Spleen (tissue), 7 donors: ENCODE results near the gene PPP2R2B.

Experiments
- CTCF ChIP-seq, 11 experiments: fragments of 200-600 bp in 7 of 11; fragments of 450-650 bp in 4 of 11; sonication (generic) in 4 of 11; IDR thresholded peaks in 8 of 11; conservative IDR thresholded peaks in 3 of 11; 1 replicate in 7 of 11; 2 replicates in 4 of 11; pipeline versions ENCODE4 v1.4.0 to v1.8.0; 2016 to 2021; ENCODE audit warnings: antibody characterized with exemption in 11 of 11, inconsistent platforms in 4 of 11, mild to moderate bottlenecking in 1 of 11
- POLR2A ChIP-seq, 3 donors: fragments of 450-650 bp; IDR thresholded peaks; one replicate each; pipeline ENCODE4 v1.5.1; 2017; ENCODE audit warnings: antibody characterized with exemption in 3 of 3, mild to moderate bottlenecking in 1 of 3
- POLR2AphosphoS5 ChIP-seq, 3 donors: sonication (generic); formaldehyde crosslinking; IDR thresholded peaks; one replicate each; pipeline ENCODE4 v1.5.1; 2017; ENCODE audit warnings: antibody characterized with exemption in 3 of 3
- donor health status: DM: no; HTN: no; CAD: no; lungs with moderate emphysema.
- donor health status: DM: no; HTN: no; CAD: no.
- donor health status: DM: no; HTN: no; CAD: no.

GRCh38 chr5:146828385-146828784 is 50.2 kb downstream of the PPP2R2B start:
- no peak for TF ChIP-seq POLR2A (IDR thresholded peaks at IDR 0.05)
- TF ChIP-seq CTCF (IDR thresholded peaks at IDR 0.05 in 8 of 11, conservative IDR thresholded peaks at IDR 0.05 in 3 of 11), result no peak
- no peak for TF ChIP-seq POLR2AphosphoS5 (IDR thresholded peaks at IDR 0.05)
